ENCODE results near the gene SRGN.

The SRGN gene

GRCh38 chr10:69070951-69071350 lies 17.0 kb upstream of the SRGN start:
- TF ChIP-seq CTCF (IDR thresholded peaks at IDR 0.05; ENCODE audit: insufficient read depth, low read length, missing control alignments) = no peak
- ChIA-PET CTCF (no interaction called here), POLR2A (no interaction called here)
- no peak overlapping the region for H3K4me3 ChIP-seq (ENCODE audit: low read depth, low read length)
- DNase-seq (ENCODE audit: low read depth, low spot score) = no peak

DNA sequence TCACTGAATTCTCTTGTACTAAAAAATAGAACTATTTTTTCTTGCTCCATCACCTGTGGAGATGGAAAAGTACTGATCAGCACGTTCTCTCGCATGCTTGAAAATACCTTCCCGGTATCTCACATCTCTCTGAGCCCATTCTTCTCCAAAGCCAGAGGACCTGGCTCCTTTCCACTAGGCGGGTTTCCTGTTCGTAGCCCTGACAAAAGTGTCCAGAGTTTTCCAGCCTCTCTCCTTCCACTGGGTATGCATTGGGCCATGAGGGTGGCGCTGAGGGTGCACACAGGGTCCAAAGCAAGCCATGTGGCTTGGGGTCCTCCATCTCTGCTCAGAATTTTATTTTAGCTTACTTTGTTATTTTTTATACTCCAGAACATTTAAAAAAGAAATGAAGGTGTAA lies 16.3 kb upstream of the SRGN start:
- ChIA-PET POLR2A (no interaction called here), CTCF (interaction anchor here (0.8 kb wide), 1 partner anchor 21 kb away, joined by 3 read pairs; no protein-coding TSS in a partner anchor)
- no peak for TF ChIP-seq CTCF (IDR thresholded peaks at IDR 0.05; ENCODE audit: insufficient read depth, low read length, missing control alignments)
- no peak overlapping the region for H3K4me3 ChIP-seq (ENCODE audit: low read depth, low read length)
- no peak for DNase-seq (ENCODE audit: low read depth, low spot score)

- POLR2A ChIA-PET = no interaction called here
- no peak for TF ChIP-seq CTCF (IDR thresholded peaks at IDR 0.05; ENCODE audit: insufficient read depth, low read length, missing control alignments)
- DNase-seq (ENCODE audit: low read depth, low spot score) = no peak
- no peak overlapping the region for H3K4me3 ChIP-seq (ENCODE audit: low read depth, low read length)
- CTCF ChIA-PET = interaction anchor here (1.4 to 1.7 kb wide), 2 partner anchors 8 to 21 kb away, joined by 4 to 5 read pairs; no protein-coding TSS in a partner anchor
Measured at GRCh38 chr10:69073026-69073425, 14.9 kb upstream of the SRGN start.

DNA sequence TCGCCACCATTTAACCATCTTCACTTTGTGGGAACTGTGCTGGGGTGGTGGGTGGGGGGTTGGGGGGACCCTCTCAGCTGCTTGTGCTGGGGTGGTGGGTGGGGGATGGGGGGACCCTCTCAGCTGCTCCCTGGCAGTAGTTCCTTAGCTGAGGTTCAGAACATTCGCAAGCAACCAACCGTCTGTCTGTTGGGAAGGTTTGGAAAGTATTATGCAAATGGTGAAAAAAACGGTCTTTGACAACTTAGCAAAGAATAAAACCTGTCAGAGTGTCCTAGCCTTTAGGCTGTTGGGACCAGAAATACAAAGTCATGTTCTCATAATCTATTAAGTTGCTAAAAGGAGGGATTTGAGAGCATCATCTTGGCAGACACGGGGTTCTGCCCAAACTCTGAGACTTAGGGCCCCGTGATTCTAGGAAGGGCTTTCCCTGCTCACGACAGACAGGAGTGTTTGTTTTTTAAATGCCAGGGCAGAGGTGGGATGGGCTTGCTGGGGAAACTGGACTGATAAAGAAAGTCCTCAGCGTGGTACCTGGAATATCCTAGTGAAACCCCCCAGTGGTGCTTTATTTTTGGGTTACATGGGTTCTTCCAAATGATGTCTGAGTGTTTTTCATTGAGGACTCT lies 14.1 kb upstream of the SRGN start:
- no peak for TF ChIP-seq CTCF (IDR thresholded peaks at IDR 0.05; ENCODE audit: insufficient read depth, low read length, missing control alignments)
- DNase-seq (ENCODE audit: low read depth, low spot score) = no peak
- H3K4me3 ChIP-seq (ENCODE audit: low read depth, low read length) = no peak overlapping the region
- CTCF ChIA-PET = no interaction called here
- POLR2A ChIA-PET = no interaction called here

DNA sequence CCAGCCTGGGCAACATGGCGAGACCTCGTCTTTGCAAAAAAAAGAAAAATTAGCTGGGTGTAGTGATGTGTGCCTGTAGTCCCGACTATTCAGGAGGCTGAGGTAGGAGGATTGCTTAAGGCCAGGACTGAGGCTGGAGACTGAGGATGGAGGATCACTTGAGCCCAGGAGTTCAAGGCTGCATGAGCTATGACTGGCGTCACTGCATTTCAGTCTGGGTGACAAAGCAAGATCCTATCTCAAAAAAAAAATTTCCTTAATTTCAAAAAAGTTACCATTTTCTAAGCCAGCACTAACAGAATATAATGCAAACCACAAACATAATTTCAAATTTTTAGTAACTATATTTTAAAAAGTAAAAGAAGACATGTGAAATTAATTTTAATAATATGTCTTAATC lies 13.4 kb upstream of the SRGN start:
- no peak overlapping the region for H3K4me3 ChIP-seq (ENCODE audit: low read depth, low read length)
- ChIA-PET CTCF (no interaction called here), POLR2A (no interaction called here)
- DNase-seq (ENCODE audit: low read depth, low spot score) = no peak
- TF ChIP-seq CTCF (IDR thresholded peaks at IDR 0.05; ENCODE audit: insufficient read depth, low read length, missing control alignments) = no peak

- CTCF ChIA-PET = no interaction called here
- H3K4me3 ChIP-seq (ENCODE audit: low read depth, low read length) = no peak overlapping the region
- POLR2A ChIA-PET = no interaction called here
- no peak for TF ChIP-seq CTCF (IDR thresholded peaks at IDR 0.05; ENCODE audit: insufficient read depth, low read length, missing control alignments)
- DNase-seq (ENCODE audit: low read depth, low spot score) = no peak
Measured at GRCh38 chr10:69075431-69075830, 12.5 kb upstream of the SRGN start.

Measured in AG04449 (cell line).